Spleen (tissue), 13 donors: Measurements from ENCODE around the gene NR1H3. TPM values are rescaled to one million over a fixed set of nuclear protein-coding genes. Genes with fewer than 3 reads are reported as not detected.
A peak's percentile ranks its signal among the peaks of the same experiment; 100 is the strongest.
"Not testable (repeated sequence)": the region's sequence is repeated elsewhere in the genome, so short reads cannot be mapped to it uniquely, and the experiment has no call there.

ENCODE experiments used
- DNase-seq: peaks from one replicate; pipeline ENCODE4 v3.0.0-alpha.2; 2020
- H3K27ac ChIP-seq, 8 donors: fragments of 200-600 bp; sonication (generic) in 7 of 8; 1 replicate in 4 of 8; 2 replicates in 4 of 8; pipeline versions ENCODE4 v1.5.0 to v1.8.0; 2016 to 2021; ENCODE audit warnings: inconsistent platforms in 4 of 8, mild to moderate bottlenecking in 4 of 8, moderate library complexity in 1 of 8
- H3K27me3 ChIP-seq, 7 donors: fragments of 200-600 bp; sonication (generic) in 6 of 7; replicated peaks in 1 of 7; 1 replicate in 4 of 7; 2 replicates in 3 of 7; pipeline versions ENCODE4 v1.5.0 to v1.8.0; 2016 to 2021; ENCODE audit warnings: inconsistent platforms in 3 of 7, mild to moderate bottlenecking in 1 of 7
- H3K36me3 ChIP-seq, 6 donors: fragments of 200-600 bp; sonication (generic) in 5 of 6; 1 replicate in 4 of 6; 2 replicates in 2 of 6; pipeline versions ENCODE4 v1.5.0 to v1.8.0; 2016 to 2021; ENCODE audit warnings: inconsistent platforms in 2 of 6
- H3K4me1 ChIP-seq, 6 donors: fragments of 200-600 bp; sonication (generic) in 5 of 6; 1 replicate in 3 of 6; 2 replicates in 3 of 6; pipeline versions ENCODE4 v1.5.0 to v1.8.0; 2016 to 2021; ENCODE audit warnings: inconsistent platforms in 3 of 6
- H3K4me3 ChIP-seq, 8 donors: fragments of 200-600 bp; sonication (generic) in 7 of 8; 1 replicate in 4 of 8; 2 replicates in 4 of 8; pipeline versions ENCODE4 v1.5.0 to v1.8.0; 2016 to 2021; ENCODE audit warnings: inconsistent platforms in 4 of 8, mild to moderate bottlenecking in 4 of 8, moderate library complexity in 2 of 8
- H3K9me3 ChIP-seq, 8 donors: fragments of 200-600 bp; sonication (generic) in 7 of 8; 1 replicate in 4 of 8; 2 replicates in 4 of 8; pipeline versions ENCODE4 v1.5.0 to v1.8.0; 2016 to 2021; ENCODE audit warnings: inconsistent platforms in 4 of 8
- CTCF ChIP-seq, 11 experiments: fragments of 200-600 bp in 7 of 11; fragments of 450-650 bp in 4 of 11; sonication (generic) in 4 of 11; IDR thresholded peaks in 8 of 11; conservative IDR thresholded peaks in 3 of 11; 1 replicate in 7 of 11; 2 replicates in 4 of 11; pipeline versions ENCODE4 v1.4.0 to v1.8.0; 2016 to 2021; ENCODE audit warnings: antibody characterized with exemption in 11 of 11, inconsistent platforms in 4 of 11, mild to moderate bottlenecking in 1 of 11
- POLR2A ChIP-seq, 3 donors: fragments of 450-650 bp; IDR thresholded peaks; one replicate each; pipeline ENCODE4 v1.5.1; 2017; ENCODE audit warnings: antibody characterized with exemption in 3 of 3, mild to moderate bottlenecking in 1 of 3
- POLR2AphosphoS5 ChIP-seq, 3 donors: sonication (generic); formaldehyde crosslinking; IDR thresholded peaks; one replicate each; pipeline ENCODE4 v1.5.1; 2017; ENCODE audit warnings: antibody characterized with exemption in 3 of 3
- WGBS, 5 donors: extraction: QIAGEN DNeasy Blood & Tissue Kit in 3 of 5; methylation state at CpG; one replicate each; pipeline versions ENCODE4 v1.1.5 to v1.1.7; 2013 to 2018; 5-methylcytosine and 5-hydroxymethylcytosine counted together
- intact Hi-C: fragments of 100-400 bp; cut with DNase I; formaldehyde crosslinking; loops from one replicate; pipeline ENCODE4 v1.15.0; 2023; ENCODE audit warnings: low total_unique reads
- long read RNA-seq, 2 donors: transcript quantifications; one replicate each; lab custom pipeline, GENCODE V29; 2026
- polyA plus RNA-seq, 3 donors: library from polyadenylated mRNA; stranded (reverse); fragments of 200-250 nt; gene quantifications; one replicate each; pipeline ENCODE4 v1.2.1, GENCODE V29; 2013
- total RNA-seq, 7 donors: library from RNA; depleted of rRNA in 3 of 7; stranded (reverse); fragments of >200 nt in 3 of 7; fragmentation: NEBNext Ultra II Directional in 4 of 7; extraction: Animal tissue kit (Norgen Biotek cat#: 25700) in 4 of 7; gene quantifications; one replicate each; pipeline versions ENCODE4 v1.1.0 to v1.2.1, GENCODE V29; 2016 to 2021
- donor health status: healthy with polysubstance abuse.
- donor health status: DM: no; HTN: no; CAD: no; lungs with moderate emphysema.
- donor health status: DM: no; HTN: no; CAD: no.
- donor health status: Bipolar disorder and iron deficiency.
- donor health status: healthy.
- donor health status: DM: no; HTN: no; CAD: no.
- donor health status: DM: yes; HTN: yes; CAD: no.

NR1H3 gene
- total RNA-seq (100 to 1,000 TPM in 5 of 7 donors, 10 to 100 TPM in 2; 59.1 to 129 (median 119) TPM), polyA plus RNA-seq (100 to 1,000 TPM; 136 to 227 (median 219) TPM)
- long read RNA-seq, donor 1, transcript NR1H3-211 (10 exons, 1,637 nt) = major isoform, 9 of 23 reads
- long read RNA-seq, donor 1, partial matches to known transcripts = 7 of 23 reads
- long read RNA-seq, donor 1, other reads (novel, unspliced or antisense) = 0 of 23 reads
- long read RNA-seq, donor 2, transcript NR1H3-211 (10 exons, 1,637 nt) = major isoform, 9 of 28 reads
- long read RNA-seq, donor 2, partial matches to known transcripts = 11 of 28 reads
- long read RNA-seq, donor 2, other reads (novel, unspliced or antisense) = 0 of 28 reads

- Histone ChIP-seq H3K4me1 (peaks cover 3 to 70% (median 37%) of the 10 kb centered on the region in 6 donors), H3K36me3 (peaks cover 0 to 17% (median 0%) of the 10 kb centered on the region in 6 donors), H3K27ac (peak within 1 kb of the TSS in 7 of 8 donors; percentile 55 to 69 (median 63)), H3K4me3 (peak within 1 kb of the TSS in 5 of 8 donors; percentile 19 to 63 (median 31)), H3K27me3 (no peaks in the 10 kb centered on the region), H3K9me3 (no peaks in the 10 kb centered on the region)
- intact Hi-C loops = no loop called here
- DNase-seq = peak; percentile 85
- 12 to 33% (median 18%) methylated on average over 12 to 15 of the region's 15 CpGs for WGBS, 5 donors
- TF ChIP-seq POLR2AphosphoS5 (IDR thresholded peaks at IDR 0.05) (peak in 2 of 3 donors; percentile 61 to 67), CTCF (IDR thresholded peaks at IDR 0.05 in 8 of 11, conservative IDR thresholded peaks at IDR 0.05 in 3 of 11) (peak; percentile 15 to 65 (median 41)), POLR2A (IDR thresholded peaks at IDR 0.05) (no peak)
Observed at GRCh38 chr11:47257517-47258316, at the start of gene NR1H3. Gene NR1H3, plus strand, starts transcription at chr11:47257996. Its CDS starts 1,221 bp downstream, at chr11:47259217.

GRCh38 chr11:47208008-47208552 is 49.7 kb upstream of the NR1H3 start:
- 91 to 96% (median 93%) methylated on average over 13 of the region's 13 CpGs for WGBS, 5 donors
- DNase-seq, intact Hi-C loops: not testable (repeated sequence)

GRCh38 chr11:47208628-47209027 is 49.2 kb upstream of the NR1H3 start:
- H3K36me3 ChIP-seq = no peaks in the 10 kb centered on the region
- peaks cover 0 to 4% (median 1%) of the 10 kb centered on the region in 6 donors for H3K4me1 ChIP-seq
- DNase-seq = no peak
- no peak overlapping the region for H3K4me3 ChIP-seq
- TF ChIP-seq POLR2A (IDR thresholded peaks at IDR 0.05) (no peak), CTCF (IDR thresholded peaks at IDR 0.05 in 8 of 11, conservative IDR thresholded peaks at IDR 0.05 in 3 of 11) (no peak)
- WGBS, 5 donors = 86 to 94% (median 91%) methylated on average over 5 of the region's 5 CpGs
- intact Hi-C loops = no loop called here
- H3K27me3 ChIP-seq = no peaks in the 10 kb centered on the region
- H3K27ac ChIP-seq = no peak overlapping the region
- H3K9me3 ChIP-seq = no peaks in the 10 kb centered on the region

More at GRCh38 chr11:47208008-47208552, 49.7 kb upstream of the NR1H3 start:
- H3K4me3 ChIP-seq, H3K27me3 ChIP-seq, H3K27ac ChIP-seq, H3K36me3 ChIP-seq, H3K4me1 ChIP-seq, H3K9me3 ChIP-seq: not testable (repeated sequence)

GRCh38 chr11:47212938-47213337 is 44.9 kb upstream of the NR1H3 start:
- no peak for DNase-seq
- 89 to 96% (median 94%) methylated on average over 12 of the region's 12 CpGs for WGBS, 5 donors
- intact Hi-C loops = no loop called here
- H3K27me3 ChIP-seq = no peaks in the 10 kb centered on the region
- no peak for TF ChIP-seq CTCF (IDR thresholded peaks at IDR 0.05 in 8 of 11, conservative IDR thresholded peaks at IDR 0.05 in 3 of 11)
- TF ChIP-seq POLR2A (IDR thresholded peaks at IDR 0.05) = no peak
- TF ChIP-seq POLR2AphosphoS5 (IDR thresholded peaks at IDR 0.05) = no peak
- H3K27ac ChIP-seq = no peak overlapping the region
- H3K4me1 ChIP-seq = peaks cover 14 to 42% (median 32%) of the 10 kb centered on the region in 6 donors
- peaks cover 0 to 16% (median 0%) of the 10 kb centered on the region in 6 donors for H3K36me3 ChIP-seq
- no peaks in the 10 kb centered on the region for H3K9me3 ChIP-seq
- H3K4me3 ChIP-seq = no peak overlapping the region
